GM12865 (cell line): Measurements from ENCODE around the gene SPATC1L.
A peak's percentile ranks its signal among the peaks of the same experiment; 100 is the strongest.

Experiments
- DNase-seq: peaks from one replicate; pipeline ENCODE4 v3.0.0; 2010; ENCODE audit warnings: low read depth
- H3K4me3 ChIP-seq: 2 replicates; pipeline ENCODE4 v1.5.1; 2011; ENCODE audit warnings: mild to moderate bottlenecking, low read depth, low read length, control low read depth
- CTCF ChIP-seq: IDR thresholded peaks from 2 replicates; pipeline ENCODE4 v1.5.1; 2011; ENCODE audit warnings: low read length, control low read depth, low read depth, inconsistent platforms; ENCODE audit not compliant: insufficient read depth; ENCODE audit errors: missing control alignments

SPATC1L gene

GRCh38 chr21:46183910-46184624 is at the start of gene SPATC1L:
Gene SPATC1L (minus strand): TSS chr21:46184459. CDS start chr21:46182816, 1,643 bp downstream.
- H3K4me3 ChIP-seq = peak within 1 kb of the TSS; percentile 68
- TF ChIP-seq CTCF = no peak
- DNase-seq = peak; percentile 81

GRCh38 chr21:46229923-46230260 is 45.6 kb upstream of the SPATC1L start:
- H3K4me3 ChIP-seq = peak overlapping the region; percentile 87
- no peak for TF ChIP-seq CTCF
- no peak for DNase-seq

GRCh38 chr21:46229133-46229922 is 45.1 kb upstream of the SPATC1L start:
- TF ChIP-seq CTCF = peak; percentile 62
- H3K4me3 ChIP-seq = peak overlapping the region; percentile 87
- peak; percentile 15 for DNase-seq

- no peak for TF ChIP-seq CTCF
- DNase-seq = peak; percentile 100
- peak within 1 kb of the TSS; percentile 90 for H3K4me3 ChIP-seq
Measured at GRCh38 chr21:46228345-46229051, 44.2 kb upstream of the SPATC1L start, which contains the start of gene LSS. Gene LSS (minus strand): TSS chr21:46228774. CDS start chr21:46228745, 29 bp downstream.

- H3K4me3 ChIP-seq = peak overlapping the region; percentile 90
- no peak for DNase-seq
- no peak for TF ChIP-seq CTCF
Measured at GRCh38 chr21:46227811-46228344, 43.6 kb upstream of the SPATC1L start.

- TF ChIP-seq CTCF = no peak
- DNase-seq = peak; percentile 63
- peak overlapping the region; percentile 90 for H3K4me3 ChIP-seq
Measured at GRCh38 chr21:46226920-46227599, 42.8 kb upstream of the SPATC1L start.
